Cardiac fibroblast (primary cell): ENCODE measurements around the gene POLDIP2.
A peak's percentile ranks its signal among the peaks of the same experiment; 100 is the strongest.

Source experiments
- DNase-seq, 2 donors: peaks; one replicate each; pipeline versions ENCODE4 v3.0.0 to v3.0.0-alpha.2; 2010; ENCODE audit warnings: low read depth in 2 of 2
- H3K4me3 ChIP-seq, 2 donors: replicated peaks in 1 of 2; 1 replicate in 1 of 2; 2 replicates in 1 of 2; pipeline ENCODE4 v1.5.1; 2011; ENCODE audit warnings: low read depth in 2 of 2, low read length in 2 of 2, mild to moderate bottlenecking in 2 of 2, moderate library complexity in 1 of 2
- CTCF ChIP-seq: IDR thresholded peaks from one replicate; pipeline ENCODE4 v1.5.1; 2011; ENCODE audit warnings: low read depth, mild to moderate bottlenecking, low read length, inconsistent platforms

Gene POLDIP2

GRCh38 chr17:28334666-28335200 is 22.6 kb downstream of the POLDIP2 start:
- DNase-seq: no peak
- H3K4me3 ChIP-seq: peak overlapping the region; percentile 94 to 97
- no peak for TF ChIP-seq CTCF

- peak overlapping the region; percentile 94 to 97 for H3K4me3 ChIP-seq
- DNase-seq: peak; percentile 41 to 52
- no peak for TF ChIP-seq CTCF
Observed at GRCh38 chr17:28334171-28334570, 23.2 kb downstream of the POLDIP2 start.

GRCh38 chr17:28333083-28333746 is 24.1 kb downstream of the POLDIP2 start:
- no peak for TF ChIP-seq CTCF
- no peak overlapping the region for H3K4me3 ChIP-seq
- peak in 1 of 2 donors; percentile 35 for DNase-seq

- H3K4me3 ChIP-seq: no peak overlapping the region
- DNase-seq: no peak
- TF ChIP-seq CTCF: no peak
Observed at GRCh38 chr17:28331891-28332420, 25.4 kb downstream of the POLDIP2 start.

- no peak overlapping the region for H3K4me3 ChIP-seq
- no peak for TF ChIP-seq CTCF
- no peak for DNase-seq
Observed at GRCh38 chr17:28330671-28331070, 26.7 kb downstream of the POLDIP2 start.

GRCh38 chr17:28328325-28328724 is 29.0 kb downstream of the POLDIP2 start:
- H3K4me3 ChIP-seq: no peak overlapping the region
- DNase-seq: peak in 1 of 2 donors; percentile 23
- TF ChIP-seq CTCF: no peak
